GM19043 (cell line): Measurements from ENCODE around the gene POLR1E.
"Not testable (repeated sequence)": the region's sequence is repeated elsewhere in the genome, so short reads cannot be mapped to it uniquely, and the experiment has no call there.

Source experiments
- ATAC-seq: cut with Tn5 transposase; IDR thresholded peaks from one replicate; pipeline ENCODE4 v1.9.1; 2021; ENCODE audit warnings: low read depth; ENCODE audit not compliant: unreplicated experiment

POLR1E gene

GRCh38 chr9:37464426-37465248 lies 21.1 kb upstream of the POLR1E start:
- peak; percentile 22 for ATAC-seq

- ATAC-seq: peak; percentile 76
Measured at GRCh38 chr9:37465249-37466036, 20.3 kb upstream of the POLR1E start, which contains the start of gene ZBTB5. TSS of gene ZBTB5 (minus strand) at chr9:37465450. CDS start at chr9:37442551, 22,899 bp downstream.

DNA sequence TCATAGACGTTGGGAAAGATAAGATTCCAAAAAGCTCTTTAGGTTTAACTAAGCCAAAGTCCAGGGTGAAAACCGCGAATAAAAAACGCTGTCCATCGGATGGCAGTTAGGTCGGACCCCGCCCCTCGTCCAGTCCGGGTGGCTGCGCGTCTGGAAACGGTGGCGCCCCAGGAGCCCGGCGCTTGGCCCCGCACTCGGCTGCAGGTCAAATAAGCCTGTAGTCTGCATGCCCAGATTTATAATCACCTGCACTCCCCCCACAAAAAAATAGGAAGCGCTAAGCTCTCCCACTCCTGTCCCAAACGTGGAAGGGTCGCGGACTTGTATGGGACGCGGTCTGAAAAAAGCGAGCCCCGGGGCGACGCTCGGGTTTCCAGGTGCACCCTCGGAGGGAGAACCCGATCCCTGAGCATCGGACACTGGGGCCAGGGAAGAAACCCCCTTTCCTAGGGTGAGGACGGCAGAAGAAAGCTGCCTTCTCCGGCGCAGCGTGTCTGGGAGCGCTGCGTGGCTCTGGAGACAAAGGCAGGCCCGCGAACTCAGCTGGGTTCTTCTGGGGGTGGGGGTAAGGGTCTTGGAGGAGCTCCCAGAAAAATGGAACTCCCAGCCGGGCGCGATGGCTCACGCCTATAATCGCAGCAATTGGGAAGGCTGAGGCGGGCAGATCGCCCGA lies 19.6 kb upstream of the POLR1E start:
- ATAC-seq: peak; percentile 7

GRCh38 chr9:37467530-37467929 lies 18.2 kb upstream of the POLR1E start:
- ATAC-seq: not testable (repeated sequence)

DNA sequence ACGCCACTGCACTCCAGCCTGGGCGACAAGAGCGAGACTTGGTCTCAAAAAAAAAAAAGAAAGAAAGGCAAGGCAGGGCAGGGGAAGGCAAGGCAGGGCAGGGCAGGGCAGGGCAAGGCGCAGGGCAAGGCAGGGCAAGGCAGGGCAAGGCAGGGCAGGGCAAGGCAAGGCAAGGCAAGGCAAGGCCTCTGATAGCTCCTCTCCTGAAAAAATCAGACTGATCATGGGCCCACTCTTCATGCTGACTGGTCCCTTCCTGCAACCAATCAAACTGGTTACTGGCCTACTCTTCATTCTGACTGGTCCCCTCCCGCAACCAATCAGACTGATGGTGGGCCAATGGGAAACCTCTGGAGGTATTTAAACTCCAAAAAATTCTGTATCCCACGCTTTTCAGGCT lies 17.1 kb upstream of the POLR1E start:
- ATAC-seq: no peak

- ATAC-seq: no peak
Measured at GRCh38 chr9:37471942-37472684, 13.6 kb upstream of the POLR1E start.

- not testable (repeated sequence) for ATAC-seq
Measured at GRCh38 chr9:37473982-37474381, 11.8 kb upstream of the POLR1E start.

DNA sequence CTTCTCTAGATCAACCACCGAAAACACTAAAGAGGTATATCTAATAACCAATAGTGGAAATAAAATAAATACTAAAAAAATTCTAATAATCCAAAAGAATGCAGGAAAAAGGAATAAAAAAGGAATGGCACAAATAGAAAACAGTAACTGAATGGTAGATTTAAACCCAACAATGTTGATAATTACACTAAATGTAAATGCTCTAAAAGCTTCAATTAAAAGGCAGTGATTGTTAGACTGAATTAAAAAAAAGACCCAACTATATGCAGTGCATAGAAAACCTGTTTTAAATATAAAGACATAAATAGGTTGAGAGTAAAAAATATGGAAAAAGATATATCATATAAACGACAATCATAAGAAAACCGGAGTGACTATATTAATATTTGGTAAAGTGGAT lies 11.3 kb upstream of the POLR1E start:
- ATAC-seq: no peak

- no peak for ATAC-seq
Measured at GRCh38 chr9:37476930-37477329, 8.8 kb upstream of the POLR1E start.

GRCh38 chr9:37477443-37477842 lies 8.3 kb upstream of the POLR1E start:
- not testable (repeated sequence) for ATAC-seq

- ATAC-seq: not testable (repeated sequence)
Measured at GRCh38 chr9:37477987-37478619, 7.6 kb upstream of the POLR1E start.

- ATAC-seq: no peak
Measured at GRCh38 chr9:37480759-37481158, 5.0 kb upstream of the POLR1E start.

DNA sequence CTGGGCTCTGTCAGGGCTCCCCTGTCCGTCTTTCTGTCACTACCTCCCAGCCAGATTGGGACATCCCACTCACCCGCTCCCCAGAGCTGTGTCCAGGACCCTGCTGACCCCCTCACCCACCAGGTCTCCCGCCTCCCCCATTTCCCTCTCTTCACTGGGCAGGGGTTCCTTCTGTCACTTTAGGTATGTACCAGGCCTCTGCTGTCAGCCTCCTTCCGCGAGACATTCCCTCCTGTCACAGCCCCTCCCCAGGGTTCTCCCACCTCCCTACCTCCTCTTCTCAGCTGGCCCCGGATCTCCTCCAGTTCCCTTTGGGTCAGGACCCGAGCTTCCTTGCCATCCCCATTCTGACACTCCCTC lies 488 bp downstream of the POLR1E start:
- no peak for ATAC-seq

GRCh38 chr9:37486616-37487548 lies 1.1 kb downstream of the POLR1E start:
- no peak for ATAC-seq

DNA sequence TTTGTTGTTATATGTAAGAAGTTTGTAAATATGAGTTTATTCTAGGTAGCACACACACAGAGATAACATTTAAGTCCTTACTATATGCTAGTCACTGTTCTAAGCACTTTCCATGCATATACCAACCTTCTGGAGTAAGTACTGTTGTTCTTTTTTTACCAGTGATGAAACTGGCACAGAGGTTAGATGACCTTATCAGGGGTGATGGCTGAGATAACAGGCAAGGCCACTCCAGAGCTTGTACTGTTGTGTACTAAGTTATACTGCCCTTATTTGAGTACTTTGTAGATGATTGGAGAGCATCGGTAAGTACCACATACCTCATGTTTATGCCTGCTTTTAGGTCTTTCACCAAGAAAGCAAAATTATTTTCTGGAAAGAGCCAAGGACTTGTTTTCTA lies 6.2 kb downstream of the POLR1E start:
- no peak for ATAC-seq

- ATAC-seq: no peak
Measured at GRCh38 chr9:37495571-37495970, 9.8 kb downstream of the POLR1E start.

DNA sequence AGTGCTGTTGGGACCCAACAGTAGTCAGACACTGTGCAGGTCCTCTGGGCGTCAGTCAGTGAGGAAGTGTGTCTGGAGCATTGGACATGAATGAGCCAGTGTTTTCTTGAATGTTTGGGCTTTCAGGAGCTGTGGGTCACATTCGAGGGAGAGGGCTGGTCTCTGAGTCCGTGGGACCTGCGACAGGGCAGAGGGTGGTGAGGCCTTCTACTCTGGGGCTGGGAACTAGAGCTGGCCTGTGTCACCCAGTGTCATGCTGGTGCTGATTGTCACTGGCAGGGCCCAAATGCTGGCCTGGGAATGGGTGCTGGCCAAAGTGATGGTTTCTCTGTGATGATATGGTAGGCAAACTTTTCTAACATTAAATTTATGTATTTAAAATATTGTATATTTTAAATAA lies 10.3 kb downstream of the POLR1E start:
- ATAC-seq: no peak

- no peak for ATAC-seq
Measured at GRCh38 chr9:37497320-37497719, 11.6 kb downstream of the POLR1E start.

DNA sequence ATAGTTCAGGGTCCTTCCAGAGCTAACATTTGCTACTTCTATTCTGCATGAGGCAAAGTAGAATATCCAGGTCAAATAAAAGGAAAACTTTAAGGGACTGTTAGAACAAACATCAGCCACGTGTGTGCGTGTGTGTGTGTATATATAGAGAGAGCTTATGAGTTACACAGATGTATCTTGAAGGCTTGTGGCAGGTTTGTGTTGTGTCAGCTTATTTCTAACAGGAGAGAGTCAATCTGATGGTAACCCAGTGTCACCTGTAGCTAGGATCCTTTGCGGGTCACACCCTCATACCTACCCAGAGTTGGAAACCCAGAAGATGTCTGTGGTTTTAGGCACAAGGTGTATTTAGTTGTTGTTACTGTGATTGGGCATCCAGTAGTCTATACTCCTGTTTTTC lies 12.7 kb downstream of the POLR1E start:
- ATAC-seq: no peak
